Activated CD8-positive, alpha-beta memory T cell treated with anti-CD3 and anti-CD28 coated beads for 1 hour (primary cell): ENCODE measurements around the gene FTSJ1.
"Not testable (repeated sequence)": the region's sequence is repeated elsewhere in the genome, so short reads cannot be mapped to it uniquely, and the experiment has no call there.

Experiments used
- DNase-seq, 2 donors: peaks; one replicate each; pipeline ENCODE4 v3.0.0-alpha.2; 2020; ENCODE audit warnings: low read depth in 1 of 2; ENCODE audit errors: extremely low read depth in 1 of 2

FTSJ1 gene

GRCh38 chrX:48521353-48522243 lies 45.6 kb downstream of the FTSJ1 start, which contains the start of gene EBP:
TSS of gene EBP (plus strand) at chrX:48521808. CDS start at chrX:48523772, 1,964 bp downstream.
- DNase-seq: peak; percentile 82 to 85

GRCh38 chrX:48522291-48522690 lies 46.3 kb downstream of the FTSJ1 start:
- no peak for DNase-seq

GRCh38 chrX:48523682-48524081 lies 47.7 kb downstream of the FTSJ1 start:
- no peak for DNase-seq

GRCh38 chrX:48525853-48526252 lies 49.9 kb downstream of the FTSJ1 start:
- DNase-seq: not testable (repeated sequence)

GRCh38 chrX:48530736-48531135 lies 54.7 kb downstream of the FTSJ1 start:
- DNase-seq: no peak

GRCh38 chrX:48531358-48531959 lies 55.5 kb downstream of the FTSJ1 start:
- no peak for DNase-seq

GRCh38 chrX:48532161-48532560 lies 56.2 kb downstream of the FTSJ1 start:
- DNase-seq: no peak

GRCh38 chrX:48533165-48533564 lies 57.2 kb downstream of the FTSJ1 start:
- no peak for DNase-seq
